Small intestine (tissue), 7 donors: ENCODE results near the gene TPM3. TPM values are rescaled to one million over a fixed set of nuclear protein-coding genes. Genes with fewer than 3 reads are reported as not detected.
"Not testable (repeated sequence)": the region's sequence is repeated elsewhere in the genome, so short reads cannot be mapped to it uniquely, and the experiment has no call there.

Experiments
- DNase-seq, 2 donors: peaks; one replicate each; pipeline versions ENCODE4 v3.0.0 to v3.0.0-alpha.2; 2013
- FAIRE-seq: peaks from 2 replicates; lab custom pipeline; 2012; peaks lifted over from hg19 to GRCh38; lab: Jason Lieb, UNC
- H3K27ac ChIP-seq, 3 donors: one replicate each; pipeline ENCODE4 v1.5.1; 2013; ENCODE audit warnings: low read length in 2 of 3, mild to moderate bottlenecking in 2 of 3, control low read depth in 1 of 3, inconsistent platforms in 1 of 3, low read depth in 1 of 3, moderate library complexity in 1 of 3
- H3K27me3 ChIP-seq, 3 donors: one replicate each; pipeline ENCODE4 v1.6.1; 2013; ENCODE audit warnings: low read length in 3 of 3, inconsistent platforms in 1 of 3; ENCODE audit not compliant: control insufficient read depth in 3 of 3, insufficient read depth in 3 of 3
- H3K36me3 ChIP-seq, 3 donors: one replicate each; pipeline ENCODE4 v1.6.1; 2013; ENCODE audit warnings: low read length in 3 of 3, inconsistent platforms in 1 of 3, low read depth in 1 of 3, mild to moderate bottlenecking in 1 of 3, moderate library complexity in 1 of 3; ENCODE audit not compliant: control insufficient read depth in 3 of 3, insufficient read depth in 2 of 3
- H3K4me1 ChIP-seq, 3 donors: one replicate each; pipeline ENCODE4 v1.6.1; 2013; ENCODE audit warnings: low read length in 2 of 3, inconsistent platforms in 1 of 3, low read depth in 1 of 3, mild to moderate bottlenecking in 1 of 3, moderate library complexity in 1 of 3; ENCODE audit not compliant: control insufficient read depth in 3 of 3, insufficient read depth in 2 of 3
- H3K4me3 ChIP-seq, 3 donors: one replicate each; pipeline ENCODE4 v1.5.1; 2013; ENCODE audit warnings: low read length in 3 of 3, control low read depth in 1 of 3, inconsistent platforms in 1 of 3, low read depth in 1 of 3, mild to moderate bottlenecking in 1 of 3, moderate library complexity in 1 of 3
- H3K9me3 ChIP-seq, 2 donors: one replicate each; pipeline ENCODE4 v1.6.1; 2013; ENCODE audit warnings: low read depth in 1 of 2, low read length in 1 of 2; ENCODE audit not compliant: control insufficient read depth in 2 of 2, insufficient read depth in 1 of 2
- WGBS, 3 donors: extraction: QIAGEN DNeasy Blood & Tissue Kit; methylation state at CpG; one replicate each; pipeline ENCODE4 v1.1.7; 2013; 5-methylcytosine and 5-hydroxymethylcytosine counted together
- polyA plus RNA-seq, 4 donors: library from polyadenylated mRNA; stranded (reverse) in 3 of 4; unstranded in 1 of 4; fragments of 200-250 nt in 3 of 4; fragments of 120-200 nt in 1 of 4; gene quantifications; one replicate each; pipeline versions ENCODE4 v1.2.1 to v1.2.3, GENCODE V29; 2013
- donor health status: healthy with polysubstance abuse.
- donor health status: control.
- donor health status: control.
- donor health status: Bipolar disorder and iron deficiency.
- donor health status: healthy.

Gene TPM3
- polyA plus RNA-seq, 4 donors, result 244 to 335 (median 277) TPM

GRCh38 chr1:154231112-154231511, 39.2 kb upstream of the TPM3 start:
- FAIRE-seq, H3K27me3 ChIP-seq, H3K27ac ChIP-seq, H3K4me3 ChIP-seq, DNase-seq, H3K4me1 ChIP-seq, H3K9me3 ChIP-seq: not testable (repeated sequence)
- peaks cover 23 to 58% (median 36%) of the 10 kb centered on the region in 3 donors for H3K36me3 ChIP-seq
- 97 to 100% (median 99%) methylated on average over 3 of the region's 3 CpGs for WGBS, 3 donors

GRCh38 chr1:154225370-154225769, 33.5 kb upstream of the TPM3 start:
- DNase-seq, result no peak
- Histone ChIP-seq H3K4me3 (no peak overlapping the region), H3K27me3 (no peaks in the 10 kb centered on the region), H3K9me3 (no peaks in the 10 kb centered on the region), H3K36me3 (peaks cover 5 to 25% (median 24%) of the 10 kb centered on the region in 3 donors), H3K27ac (no peak overlapping the region), H3K4me1 (peaks cover 0 to 5% (median 2%) of the 10 kb centered on the region in 3 donors)
- WGBS, 3 donors, result 92 to 100% (median 96%) methylated on average over 2 of the region's 2 CpGs
- FAIRE-seq, result no peak

- Histone ChIP-seq H3K36me3 (peaks cover 8 to 18% (median 16%) of the 10 kb centered on the region in 3 donors), H3K9me3 (no peaks in the 10 kb centered on the region), H3K27ac (no peak overlapping the region), H3K4me1 (peaks cover 2 to 10% (median 8%) of the 10 kb centered on the region in 3 donors), H3K4me3 (no peak overlapping the region), H3K27me3 (no peaks in the 10 kb centered on the region)
- no peak for DNase-seq
- no peak for FAIRE-seq
- WGBS, 3 donors, result 61 to 73% (median 72%) methylated on average over 2 of the region's 2 CpGs
Measured at GRCh38 chr1:154223621-154224020, 31.7 kb upstream of the TPM3 start.

GRCh38 chr1:154222918-154223317, 31.0 kb upstream of the TPM3 start:
- DNase-seq, result no peak
- H3K4me3 ChIP-seq, result no peak overlapping the region
- WGBS, 3 donors, result 67 to 68% (median 67%) methylated on average over 1 of the region's 1 CpG

GRCh38 chr1:154222518-154222917, 30.6 kb upstream of the TPM3 start:
- DNase-seq (no peak), FAIRE-seq (no peak)
- no peaks in the 10 kb centered on the region for H3K27me3 ChIP-seq
- peaks cover 2 to 13% (median 12%) of the 10 kb centered on the region in 3 donors for H3K4me1 ChIP-seq
- no peaks in the 10 kb centered on the region for H3K9me3 ChIP-seq
- H3K36me3 ChIP-seq, result peaks cover 7 to 21% (median 12%) of the 10 kb centered on the region in 3 donors
- WGBS, 3 donors, result 86 to 89% (median 89%) methylated on average over 1 of the region's 1 CpG
- no peak overlapping the region for H3K27ac ChIP-seq
- no peak overlapping the region for H3K4me3 ChIP-seq

More at GRCh38 chr1:154222918-154223317, 31.0 kb upstream of the TPM3 start:
- FAIRE-seq, result no peak
- Histone ChIP-seq H3K27me3 (no peaks in the 10 kb centered on the region), H3K27ac (no peak overlapping the region), H3K36me3 (peaks cover 7 to 19% (median 14%) of the 10 kb centered on the region in 3 donors), H3K9me3 (no peaks in the 10 kb centered on the region), H3K4me1 (peaks cover 2 to 13% (median 12%) of the 10 kb centered on the region in 3 donors)

- Histone ChIP-seq H3K9me3 (no peaks in the 10 kb centered on the region), H3K36me3 (peaks cover 5 to 24% (median 8%) of the 10 kb centered on the region in 3 donors), H3K4me1 (peaks cover 2 to 13% (median 12%) of the 10 kb centered on the region in 3 donors), H3K4me3 (peak overlapping the region; percentile 76 to 96 (median 92)), H3K27me3 (no peaks in the 10 kb centered on the region), H3K27ac (peak overlapping the region; percentile 60 to 98 (median 92))
- DNase-seq, result peak; percentile 44 to 75
- FAIRE-seq, result no peak
- 0 to 1% (median 0%) methylated on average over 23 to 28 of the region's 28 CpGs for WGBS, 3 donors
Measured at GRCh38 chr1:154221278-154222001, 29.5 kb upstream of the TPM3 start.

- H3K4me3 ChIP-seq, result peak overlapping the region; percentile 76 to 96 (median 92)
Measured at GRCh38 chr1:154220970-154221277, 29.0 kb upstream of the TPM3 start.

GRCh38 chr1:154220071-154220969, 28.4 kb upstream of the TPM3 start, which contains the start of gene UBAP2L:
TSS of gene UBAP2L (plus strand) at chr1:154220955. CDS start at chr1:154225124, 4,169 bp downstream.
- no peak for FAIRE-seq
- H3K27me3 ChIP-seq, result no peaks in the 10 kb centered on the region
- H3K9me3 ChIP-seq, result no peaks in the 10 kb centered on the region
- WGBS, 3 donors, result 0 to 1% (median 1%) methylated on average over 61 to 73 of the region's 73 CpGs
- H3K36me3 ChIP-seq, result peaks cover 5 to 18% (median 5%) of the 10 kb centered on the region in 3 donors
- H3K27ac ChIP-seq, result peak within 1 kb of the TSS; percentile 94 to 98 (median 97)
- peak within 1 kb of the TSS; percentile 87 to 96 (median 92) for H3K4me3 ChIP-seq
- DNase-seq, result peak; percentile 99 to 100
- H3K4me1 ChIP-seq, result peaks cover 2 to 13% (median 12%) of the 10 kb centered on the region in 3 donors

More at GRCh38 chr1:154220970-154221277, 29.0 kb upstream of the TPM3 start:
- Histone ChIP-seq H3K27ac (peak overlapping the region; percentile 60 to 98 (median 92)), H3K9me3 (no peaks in the 10 kb centered on the region), H3K4me1 (peaks cover 2 to 13% (median 12%) of the 10 kb centered on the region in 3 donors), H3K27me3 (no peaks in the 10 kb centered on the region), H3K36me3 (peaks cover 5 to 24% (median 8%) of the 10 kb centered on the region in 3 donors)
- WGBS, 3 donors, result 1 to 2% (median 1%) methylated on average over 11 to 33 of the region's 33 CpGs
- FAIRE-seq (no peak), DNase-seq (no peak)
